ENCODE data around the gene CTCFL. TPM values are rescaled to one million over a fixed set of nuclear protein-coding genes. Genes with fewer than 3 reads are reported as not detected.

Gene CTCFL
- total RNA-seq: not detected
- long read RNA-seq: 0 reads

GRCh38 chr20:57524511-57525176 is at the start of gene CTCFL:
Gene CTCFL, minus strand, starts transcription at chr20:57525140. Its CDS starts 935 bp downstream, at chr20:57524205.
- Histone ChIP-seq H3K4me1 (no peaks in the 10 kb centered on the region), H3K27me3 (no peaks in the 10 kb centered on the region), H3K27ac (no peak within 1 kb of the TSS), H3K36me3 (no peaks in the 10 kb centered on the region), H3K9me3 (no peaks in the 10 kb centered on the region), H3K4me3 (no peak within 1 kb of the TSS)
- intact Hi-C loops (cut with DNase I): loop anchor here (5.0 kb wide), 1 partner anchor 68 kb away; no protein-coding TSS in a partner anchor
- TF ChIP-seq CTCF (IDR thresholded peaks at IDR 0.05): no peak
- no peak for DNase-seq
- no peak for ATAC-seq

- H3K27ac ChIP-seq: no peak overlapping the region
- peak; percentile 28 for TF ChIP-seq CTCF (IDR thresholded peaks at IDR 0.05)
- peaks cover 23% of the 10 kb centered on the region for H3K27me3 ChIP-seq
- H3K36me3 ChIP-seq: no peaks in the 10 kb centered on the region
- no peaks in the 10 kb centered on the region for H3K9me3 ChIP-seq
- H3K4me1 ChIP-seq: no peaks in the 10 kb centered on the region
- peak; percentile 31 for ATAC-seq
- DNase-seq: no peak
- no peak overlapping the region for H3K4me3 ChIP-seq
- intact Hi-C loops (cut with DNase I): no loop called here
Observed at GRCh38 chr20:57573894-57574293, 49.0 kb upstream of the CTCFL start.

GRCh38 chr20:57573242-57573641 is 48.3 kb upstream of the CTCFL start:
- no peaks in the 10 kb centered on the region for H3K4me1 ChIP-seq
- intact Hi-C loops (cut with DNase I): no loop called here
- H3K9me3 ChIP-seq: no peaks in the 10 kb centered on the region
- H3K36me3 ChIP-seq: no peaks in the 10 kb centered on the region
- ATAC-seq (no peak), DNase-seq (no peak)
- H3K27ac ChIP-seq: no peak overlapping the region
- no peak overlapping the region for H3K4me3 ChIP-seq
- peaks cover 21% of the 10 kb centered on the region for H3K27me3 ChIP-seq
- TF ChIP-seq CTCF (IDR thresholded peaks at IDR 0.05): no peak

GRCh38 chr20:57571782-57572416 is 47.0 kb upstream of the CTCFL start:
- H3K36me3 ChIP-seq: no peaks in the 10 kb centered on the region
- TF ChIP-seq CTCF (IDR thresholded peaks at IDR 0.05): no peak
- no peak overlapping the region for H3K4me3 ChIP-seq
- H3K27ac ChIP-seq: no peak overlapping the region
- no peaks in the 10 kb centered on the region for H3K4me1 ChIP-seq
- no peak for ATAC-seq
- intact Hi-C loops (cut with DNase I): no loop called here
- no peak for DNase-seq
- H3K27me3 ChIP-seq: peaks cover 22% of the 10 kb centered on the region
- H3K9me3 ChIP-seq: no peaks in the 10 kb centered on the region

GRCh38 chr20:57570920-57571319 is 46.0 kb upstream of the CTCFL start:
- no peak for TF ChIP-seq CTCF (IDR thresholded peaks at IDR 0.05)
- intact Hi-C loops (cut with DNase I): no loop called here
- H3K27me3 ChIP-seq: peaks cover 12% of the 10 kb centered on the region
- no peak overlapping the region for H3K27ac ChIP-seq
- DNase-seq: no peak
- no peak for ATAC-seq
- no peak overlapping the region for H3K4me3 ChIP-seq
- no peaks in the 10 kb centered on the region for H3K9me3 ChIP-seq
- H3K36me3 ChIP-seq: no peaks in the 10 kb centered on the region
- H3K4me1 ChIP-seq: no peaks in the 10 kb centered on the region
